Endothelial cell of umbilical vein (primary cell): Measurements from ENCODE around the gene CCDC81. TPM values are rescaled to one million over a fixed set of nuclear protein-coding genes. Genes with fewer than 3 reads are reported as not detected.

ENCODE experiments used
- BruUV-seq: library from RNA; stranded (reverse); fragments of 400-500 nt; replicated peaks from 2 replicates; lab custom pipeline; 2021; lab: Mats Ljungman, UMichigan
- CTCF ChIA-PET: fragments of 300-600, 350-600 bp; sonication (Branson Sonifier 250); formaldehyde crosslinking; loops from one replicate; lab custom pipeline; 2021; ENCODE audit warnings: antibody characterized with exemption, inconsistent platforms; lab: Charles Lee
- POLR2A ChIA-PET: fragments of 300-600, 350-600 bp; sonication (Branson Sonifier 250); formaldehyde crosslinking; loops from one replicate; lab custom pipeline; 2021; ENCODE audit warnings: antibody characterized with exemption, inconsistent platforms; lab: Charles Lee
- DNase-seq: peaks from one replicate; pipeline ENCODE4 v3.0.0-alpha.2; 2011; ENCODE audit warnings: low read depth, low spot score
- FAIRE-seq: peaks from 2 replicates; lab custom pipeline; 2011; peaks lifted over from hg19 to GRCh38; lab: Jason Lieb, UNC
- H2AFZ ChIP-seq: 2 replicates; pipeline ENCODE4 v1.6.0; 2012; ENCODE audit warnings: low read depth, low read length, control low read depth, inconsistent platforms
- H3K27ac ChIP-seq: 2 replicates; pipeline ENCODE4 v1.5.1; 2011; ENCODE audit warnings: low read depth, mild to moderate bottlenecking, control low read depth, low read length, moderate library complexity; ENCODE audit not compliant: insufficient read depth
- H3K27me3 ChIP-seq, 2 experiments: 2 replicates each; pipeline versions ENCODE4 v1.6.0 to v1.6.1; 2011; ENCODE audit warnings: low read length in 2 of 2, mixed read lengths in 1 of 2; ENCODE audit not compliant: control insufficient read depth in 2 of 2, insufficient read depth in 2 of 2
- H3K36me3 ChIP-seq, 2 experiments: 2 replicates in 1 of 2; 3 replicates in 1 of 2; pipeline ENCODE4 v1.5.1; 2011; ENCODE audit warnings: low read length in 2 of 2, mild to moderate bottlenecking in 1 of 2, moderate library complexity in 1 of 2; ENCODE audit not compliant: control insufficient read depth in 2 of 2, insufficient read depth in 2 of 2; ENCODE audit errors: extremely low read depth in 1 of 2
- H3K4me1 ChIP-seq: 3 replicates; pipeline ENCODE4 v1.5.1; 2011; ENCODE audit warnings: mild to moderate bottlenecking, low read length; ENCODE audit not compliant: control insufficient read depth, insufficient read depth; ENCODE audit errors: extremely low read depth
- H3K4me2 ChIP-seq: 2 replicates; pipeline ENCODE4 v1.6.1; 2011; ENCODE audit warnings: low read length, control low read depth, mixed read lengths; ENCODE audit not compliant: insufficient read depth
- H3K4me3 ChIP-seq, 3 experiments: fragments of 200-600 bp in 1 of 3; sonication (generic), shearing (Covaris generic) in 1 of 3; replicated peaks in 1 of 3; 2 replicates each; pipeline ENCODE4 v1.5.1; 2011 to 2016; ENCODE audit warnings: control low read depth in 3 of 3, low read length in 3 of 3, mild to moderate bottlenecking in 2 of 3, inconsistent platforms in 1 of 3, low read depth in 1 of 3, moderate library complexity in 1 of 3; ENCODE audit not compliant: insufficient read depth in 1 of 3
- H3K79me2 ChIP-seq: 2 replicates; pipeline ENCODE4 v1.6.0; 2012; ENCODE audit warnings: low read length, inconsistent platforms; ENCODE audit not compliant: control insufficient read depth, insufficient read depth
- H3K9ac ChIP-seq: replicated peaks from 2 replicates; pipeline ENCODE3; 2011; ENCODE audit warnings: low read length, control low read depth; ENCODE audit not compliant: insufficient read depth; ENCODE audit errors: extremely low read depth
- H3K9me1 ChIP-seq: replicated peaks from 3 replicates; pipeline ENCODE4 v1.6.0; 2011; ENCODE audit warnings: mild to moderate bottlenecking, low read length; ENCODE audit not compliant: control insufficient read depth, insufficient read depth; ENCODE audit errors: extremely low read depth
- H3K9me3 ChIP-seq: replicated peaks from 2 replicates; pipeline ENCODE4 v1.5.1; 2012; ENCODE audit warnings: low read length, inconsistent platforms; ENCODE audit not compliant: control insufficient read depth, insufficient read depth
- H4K20me1 ChIP-seq: replicated peaks from 2 replicates; pipeline ENCODE3; 2011; ENCODE audit warnings: mild to moderate bottlenecking, low read length; ENCODE audit not compliant: control insufficient read depth, insufficient read depth; ENCODE audit errors: extremely low read depth
- EZH2 ChIP-seq: IDR thresholded peaks from 2 replicates; pipeline ENCODE4 v1.6.1; 2012; ENCODE audit warnings: borderline replicate concordance, low read depth, mild to moderate bottlenecking, moderate library complexity, low read length, inconsistent platforms; ENCODE audit not compliant: severe bottlenecking
- FOS ChIP-seq: IDR thresholded peaks from 2 replicates; pipeline ENCODE4 v1.6.1; 2011; ENCODE audit warnings: mild to moderate bottlenecking, low read length, moderate library complexity, borderline replicate concordance; ENCODE audit not compliant: insufficient read depth
- GATA2 ChIP-seq: IDR thresholded peaks from 2 replicates; pipeline ENCODE4 v1.7.0; 2011; ENCODE audit warnings: low read depth, mild to moderate bottlenecking, moderate library complexity, mixed read lengths, low read length; ENCODE audit not compliant: insufficient read length, insufficient read depth
- MYC ChIP-seq: IDR thresholded peaks from one replicate; pipeline ENCODE4 v1.6.1; 2011; ENCODE audit warnings: mild to moderate bottlenecking, low read depth, low read length
- POLR2A ChIP-seq: IDR thresholded peaks from 2 replicates; pipeline ENCODE4 v1.6.1; 2012; ENCODE audit warnings: low read depth, mild to moderate bottlenecking, control low read depth, low read length
- POLR2AphosphoS5 ChIP-seq: IDR thresholded peaks from 2 replicates; pipeline ENCODE4 v1.6.1; 2012; ENCODE audit warnings: low read depth, mild to moderate bottlenecking, control low read depth, low read length, moderate library complexity; ENCODE audit not compliant: insufficient read depth
- dilution Hi-C: fragments of 300-500 bp; cut with MboI; formaldehyde crosslinking; loops from one replicate; pipeline ENCODE4 v1.15.0; 2019; ENCODE audit warnings: low sequenced_read_pairs; ENCODE audit not compliant: extremely low pct_ligation_motif_present
- intact Hi-C: fragments of 100-400 bp; cut with micrococcal nuclease; formaldehyde crosslinking; loops from one replicate; pipeline ENCODE4 v1.10.0; 2022
- polyA plus RNA-seq, 4 experiments: library from polyadenylated mRNA; depleted of rRNA in 3 of 4; stranded (reverse) in 3 of 4; unstranded in 1 of 4; fragments of >200 nt; gene quantifications; 2 replicates each; pipeline versions ENCODE4 v1.2.1 to v1.2.3, GENCODE V29; 2011 to 2012; ENCODE audit warnings: missing spikeins in 1 of 4
- total RNA-seq: library from RNA; stranded (reverse); gene quantifications from 2 replicates; pipeline ENCODE4 v1.2.3, GENCODE V29; 2021
- TF ChIP-seq, protein P1 (sequence below), 2 donors: IDR thresholded peaks; 1 replicate in 1 of 2; 2 replicates in 1 of 2; pipeline ENCODE4 v1.5.1; 2011; ENCODE audit warnings: low read length in 2 of 2, mild to moderate bottlenecking in 2 of 2, moderate library complexity in 2 of 2, control low read depth in 1 of 2, inconsistent platforms in 1 of 2, low read depth in 1 of 2; ENCODE audit not compliant: insufficient read depth in 1 of 2; ENCODE audit errors: extremely low read depth in 1 of 2
- TF ChIP-seq, protein P2 (sequence below): IDR thresholded peaks from 2 replicates; pipeline ENCODE4 v1.6.1; 2011; ENCODE audit not compliant: insufficient read depth, insufficient read length

The CCDC81 gene
- total and polyA plus RNA-seq, 2 donors (not counting 3 experiments of a cell fraction or from before 2014, with no cell fraction given), result 0.57 to 1.1 TPM

DNA sequence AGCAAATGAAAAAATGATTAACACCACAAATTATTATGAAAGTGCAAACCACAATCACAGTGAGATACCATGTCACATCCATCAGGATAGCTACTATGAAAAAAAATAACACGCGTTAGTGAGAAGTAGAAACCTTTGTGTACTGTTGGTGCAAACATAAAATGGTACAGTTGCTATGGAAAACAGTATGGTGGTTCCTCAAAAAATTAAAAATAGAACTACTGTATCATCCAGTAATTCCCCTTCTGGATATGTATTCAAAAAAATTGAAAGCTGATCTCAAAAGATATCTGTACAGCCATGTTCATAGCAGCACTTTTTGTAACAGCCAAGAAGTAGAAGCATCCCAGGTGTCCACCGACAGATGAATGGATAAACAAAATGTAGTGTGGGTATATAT lies 43.4 kb downstream of the CCDC81 start:
- TF ChIP-seq GATA2 (no peak), MYC (no peak), POLR2AphosphoS5 (no peak), POLR2A (no peak), EZH2 (no peak), FOS (no peak)
- TF ChIP-seq, protein P1, sequence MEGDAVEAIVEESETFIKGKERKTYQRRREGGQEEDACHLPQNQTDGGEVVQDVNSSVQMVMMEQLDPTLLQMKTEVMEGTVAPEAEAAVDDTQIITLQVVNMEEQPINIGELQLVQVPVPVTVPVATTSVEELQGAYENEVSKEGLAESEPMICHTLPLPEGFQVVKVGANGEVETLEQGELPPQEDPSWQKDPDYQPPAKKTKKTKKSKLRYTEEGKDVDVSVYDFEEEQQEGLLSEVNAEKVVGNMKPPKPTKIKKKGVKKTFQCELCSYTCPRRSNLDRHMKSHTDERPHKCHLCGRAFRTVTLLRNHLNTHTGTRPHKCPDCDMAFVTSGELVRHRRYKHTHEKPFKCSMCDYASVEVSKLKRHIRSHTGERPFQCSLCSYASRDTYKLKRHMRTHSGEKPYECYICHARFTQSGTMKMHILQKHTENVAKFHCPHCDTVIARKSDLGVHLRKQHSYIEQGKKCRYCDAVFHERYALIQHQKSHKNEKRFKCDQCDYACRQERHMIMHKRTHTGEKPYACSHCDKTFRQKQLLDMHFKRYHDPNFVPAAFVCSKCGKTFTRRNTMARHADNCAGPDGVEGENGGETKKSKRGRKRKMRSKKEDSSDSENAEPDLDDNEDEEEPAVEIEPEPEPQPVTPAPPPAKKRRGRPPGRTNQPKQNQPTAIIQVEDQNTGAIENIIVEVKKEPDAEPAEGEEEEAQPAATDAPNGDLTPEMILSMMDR (IDR thresholded peaks at IDR 0.05; ENCODE audit: extremely low read depth in 1 of 2, insufficient read depth in 1 of 2, low read depth in 1 of 2, low read length in 2 of 2), result no peak
- TF ChIP-seq, protein P2, sequence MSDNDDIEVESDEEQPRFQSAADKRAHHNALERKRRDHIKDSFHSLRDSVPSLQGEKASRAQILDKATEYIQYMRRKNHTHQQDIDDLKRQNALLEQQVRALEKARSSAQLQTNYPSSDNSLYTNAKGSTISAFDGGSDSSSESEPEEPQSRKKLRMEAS, result no peak
- FAIRE-seq (no peak), DNase-seq (no peak)
- no peak overlapping the region for H2AFZ ChIP-seq
- no TSS peak for BruUV-seq
- H3K4me1 ChIP-seq, result no peaks in the 10 kb centered on the region
- no peaks in the 10 kb centered on the region for H3K9me3 ChIP-seq
- ChIA-PET CTCF (interaction anchor here (1.2 to 3.3 kb wide), 5 partner anchors 10 to 376 kb away, joined by 3 to 97 read pairs (median 4); no protein-coding TSS in a partner anchor), POLR2A (no interaction called here)
- H3K4me3 ChIP-seq, result no peak overlapping the region
- no peak overlapping the region for H3K4me2 ChIP-seq
- no peaks in the 10 kb centered on the region for H3K9me1 ChIP-seq
- no peaks in the 10 kb centered on the region for H3K27me3 ChIP-seq
- H4K20me1 ChIP-seq, result no peaks in the 10 kb centered on the region
- no peaks in the 10 kb centered on the region for H3K36me3 ChIP-seq
- H3K79me2 ChIP-seq, result no peaks in the 10 kb centered on the region
- dilution Hi-C loops (no loop called here), intact Hi-C loops (loop anchor here (5.0 to 10.0 kb wide), 2 partner anchors 121 to 563 kb away; partner anchors contain the start of gene CCDC83)
- H3K27ac ChIP-seq, result no peak overlapping the region
- H3K9ac ChIP-seq, result no peak overlapping the region
